GM12872 (cell line): ENCODE results near the gene BAMBI.

Experiments used
- TF ChIP-seq, protein P1 (sequence below): IDR thresholded peaks from 3 replicates; pipeline ENCODE4 v1.5.1; 2011; ENCODE audit warnings: low read depth, mild to moderate bottlenecking, low read length, moderate library complexity; ENCODE audit not compliant: insufficient read depth

Gene BAMBI

GRCh38 chr10:28711776-28712175 lies 34.5 kb downstream of the BAMBI start:
- TF ChIP-seq, protein P1, sequence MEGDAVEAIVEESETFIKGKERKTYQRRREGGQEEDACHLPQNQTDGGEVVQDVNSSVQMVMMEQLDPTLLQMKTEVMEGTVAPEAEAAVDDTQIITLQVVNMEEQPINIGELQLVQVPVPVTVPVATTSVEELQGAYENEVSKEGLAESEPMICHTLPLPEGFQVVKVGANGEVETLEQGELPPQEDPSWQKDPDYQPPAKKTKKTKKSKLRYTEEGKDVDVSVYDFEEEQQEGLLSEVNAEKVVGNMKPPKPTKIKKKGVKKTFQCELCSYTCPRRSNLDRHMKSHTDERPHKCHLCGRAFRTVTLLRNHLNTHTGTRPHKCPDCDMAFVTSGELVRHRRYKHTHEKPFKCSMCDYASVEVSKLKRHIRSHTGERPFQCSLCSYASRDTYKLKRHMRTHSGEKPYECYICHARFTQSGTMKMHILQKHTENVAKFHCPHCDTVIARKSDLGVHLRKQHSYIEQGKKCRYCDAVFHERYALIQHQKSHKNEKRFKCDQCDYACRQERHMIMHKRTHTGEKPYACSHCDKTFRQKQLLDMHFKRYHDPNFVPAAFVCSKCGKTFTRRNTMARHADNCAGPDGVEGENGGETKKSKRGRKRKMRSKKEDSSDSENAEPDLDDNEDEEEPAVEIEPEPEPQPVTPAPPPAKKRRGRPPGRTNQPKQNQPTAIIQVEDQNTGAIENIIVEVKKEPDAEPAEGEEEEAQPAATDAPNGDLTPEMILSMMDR = no peak

GRCh38 chr10:28713626-28714352 lies 36.5 kb downstream of the BAMBI start:
- TF ChIP-seq, protein P1 = no peak

GRCh38 chr10:28714401-28715053 lies 37.2 kb downstream of the BAMBI start:
- TF ChIP-seq, protein P1 = no peak

- TF ChIP-seq, protein P1 = no peak
These were observed 37.9 kb downstream of the BAMBI start for GRCh38 chr10:28715246-28715645.

- TF ChIP-seq, protein P1 = no peak
These were observed 38.4 kb downstream of the BAMBI start for GRCh38 chr10:28715757-28716156.

DNA sequence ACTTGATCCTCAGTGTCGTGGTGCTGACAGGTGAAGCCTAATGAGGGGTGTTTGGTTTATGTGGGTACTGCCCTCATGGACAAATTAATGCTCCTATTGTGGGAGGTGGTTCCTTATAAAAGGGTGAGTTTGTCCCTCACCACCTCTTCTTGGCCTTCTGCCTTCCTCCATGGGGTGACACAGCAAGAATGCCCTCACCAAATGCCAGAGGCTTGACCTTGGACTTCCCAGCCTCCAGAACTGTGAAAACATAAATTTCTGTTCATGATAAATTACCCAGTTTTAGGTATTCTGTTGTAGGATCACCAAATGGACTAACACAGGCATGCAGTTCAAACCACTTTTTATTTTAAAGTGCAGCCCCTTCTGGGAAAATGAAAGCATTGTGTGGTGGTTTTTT lies 39.4 kb downstream of the BAMBI start:
- TF ChIP-seq, protein P1 = no peak

DNA sequence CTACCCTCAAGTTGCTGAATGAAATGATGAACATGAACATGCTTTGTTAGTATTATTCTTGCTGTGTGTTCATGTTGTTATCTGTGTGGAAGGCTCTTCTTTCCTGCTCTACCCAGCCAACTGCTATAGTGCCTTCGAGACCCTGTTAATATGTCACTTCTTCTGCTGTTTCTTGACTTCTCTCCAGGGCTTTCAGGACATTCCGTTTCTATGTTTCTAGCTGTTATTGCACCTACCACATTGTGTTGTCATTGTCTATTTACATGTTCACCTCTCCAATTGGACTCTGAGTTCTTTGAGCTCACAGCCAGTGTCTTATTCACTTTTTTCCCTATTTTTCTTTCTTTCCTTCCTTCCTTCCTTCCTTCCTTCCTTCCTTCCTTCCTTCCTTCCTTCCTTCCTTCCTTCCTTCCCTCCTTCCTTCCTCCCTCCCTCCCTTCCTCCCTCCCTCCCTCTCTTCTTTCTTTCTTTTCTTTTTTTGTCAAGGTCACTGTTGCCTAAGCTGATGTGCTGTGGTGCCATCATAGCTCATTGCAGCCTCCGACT lies 40.4 kb downstream of the BAMBI start:
- TF ChIP-seq, protein P1 = no peak
